SU-DHL-6 (cell line): ENCODE results near the gene GALNT14.

ENCODE experiments used
- H2AFZ ChIP-seq: fragments of 200-600 bp; sonication (generic); 2 replicates; pipeline ENCODE4 v1.6.1; 2014; ENCODE audit warnings: low read depth, mild to moderate bottlenecking, moderate library complexity, mixed read lengths, antibody characterized with exemption, low read length; ENCODE audit not compliant: severe bottlenecking
- H3F3A ChIP-seq: fragments of 200-600 bp; shearing (Covaris generic); 2 replicates; pipeline ENCODE4 v1.6.0; 2016; ENCODE audit warnings: antibody characterized with exemption, mild to moderate bottlenecking; ENCODE audit not compliant: insufficient read depth
- H3K27ac ChIP-seq: fragments of 200-600 bp; sonication (generic); 2 replicates; pipeline ENCODE4 v1.5.1; 2016; ENCODE audit warnings: low read depth, mild to moderate bottlenecking, low read length, moderate library complexity, mixed read lengths
- H3K27me3 ChIP-seq: fragments of 200-600 bp; sonication (generic), shearing (Covaris generic); 2 replicates; pipeline ENCODE4 v1.6.0; 2014; ENCODE audit warnings: mild to moderate bottlenecking, low read length
- H3K36me3 ChIP-seq: fragments of 200-600 bp; sonication (generic); 2 replicates; pipeline ENCODE4 v1.6.1; 2014; ENCODE audit warnings: mild to moderate bottlenecking, low read length, mixed read lengths
- H3K4me2 ChIP-seq: fragments of 300-600, 200-600 bp; shearing (Covaris generic), sonication (generic); 2 replicates; pipeline ENCODE4 v1.6.0; 2014; ENCODE audit warnings: low read length, low read depth, mild to moderate bottlenecking; ENCODE audit not compliant: poor library complexity, severe bottlenecking
- H3K4me3 ChIP-seq: fragments of 200-600 bp; sonication (generic); 2 replicates; pipeline ENCODE4 v1.5.1; 2014; ENCODE audit warnings: antibody characterized with exemption, low read length, mild to moderate bottlenecking, mixed read lengths; ENCODE audit not compliant: insufficient read depth, poor library complexity, severe bottlenecking
- H3K79me2 ChIP-seq: fragments of 200-600 bp; sonication (generic); 2 replicates; pipeline ENCODE4 v1.6.1; 2014; ENCODE audit warnings: mild to moderate bottlenecking, low read length, moderate library complexity; ENCODE audit not compliant: insufficient read depth
- H3K9ac ChIP-seq: fragments of 200-600 bp; sonication (generic); 2 replicates; pipeline ENCODE4 v1.7.0; 2014; ENCODE audit warnings: mild to moderate bottlenecking, low read length
- H3K9me2 ChIP-seq: fragments of 200-600 bp; sonication (generic); replicated peaks from 2 replicates; pipeline ENCODE4 v1.6.1; 2014; ENCODE audit warnings: low read length; ENCODE audit not compliant: insufficient read depth
- H3K9me3 ChIP-seq: fragments of 200-600 bp; sonication (generic); 2 replicates; pipeline ENCODE4 v1.6.1; 2014; ENCODE audit warnings: low read length, mixed read lengths; ENCODE audit not compliant: insufficient read depth
- H4K20me1 ChIP-seq: fragments of 200-600 bp; sonication (generic); 2 replicates; pipeline ENCODE4 v1.6.1; 2014; ENCODE audit warnings: low read depth, mild to moderate bottlenecking, antibody characterized with exemption, low read length, moderate library complexity, mixed read lengths
- EZH2phosphoT487 ChIP-seq: fragments of 200-600 bp; sonication (generic), shearing (Covaris generic); conservative IDR thresholded peaks from 2 replicates; pipeline ENCODE4 v1.6.1; 2018; ENCODE audit warnings: mild to moderate bottlenecking, antibody characterized with exemption, low read length, moderate library complexity, mixed read lengths
- TF ChIP-seq, protein P1 (sequence below): fragments of 200-600 bp; sonication (generic); IDR thresholded peaks from one replicate; pipeline ENCODE4 v1.5.1; 2017; ENCODE audit warnings: antibody characterized with exemption, mild to moderate bottlenecking, low read length, moderate library complexity; ENCODE audit not compliant: insufficient read depth, poor library complexity, severe bottlenecking

The GALNT14 gene

DNA sequence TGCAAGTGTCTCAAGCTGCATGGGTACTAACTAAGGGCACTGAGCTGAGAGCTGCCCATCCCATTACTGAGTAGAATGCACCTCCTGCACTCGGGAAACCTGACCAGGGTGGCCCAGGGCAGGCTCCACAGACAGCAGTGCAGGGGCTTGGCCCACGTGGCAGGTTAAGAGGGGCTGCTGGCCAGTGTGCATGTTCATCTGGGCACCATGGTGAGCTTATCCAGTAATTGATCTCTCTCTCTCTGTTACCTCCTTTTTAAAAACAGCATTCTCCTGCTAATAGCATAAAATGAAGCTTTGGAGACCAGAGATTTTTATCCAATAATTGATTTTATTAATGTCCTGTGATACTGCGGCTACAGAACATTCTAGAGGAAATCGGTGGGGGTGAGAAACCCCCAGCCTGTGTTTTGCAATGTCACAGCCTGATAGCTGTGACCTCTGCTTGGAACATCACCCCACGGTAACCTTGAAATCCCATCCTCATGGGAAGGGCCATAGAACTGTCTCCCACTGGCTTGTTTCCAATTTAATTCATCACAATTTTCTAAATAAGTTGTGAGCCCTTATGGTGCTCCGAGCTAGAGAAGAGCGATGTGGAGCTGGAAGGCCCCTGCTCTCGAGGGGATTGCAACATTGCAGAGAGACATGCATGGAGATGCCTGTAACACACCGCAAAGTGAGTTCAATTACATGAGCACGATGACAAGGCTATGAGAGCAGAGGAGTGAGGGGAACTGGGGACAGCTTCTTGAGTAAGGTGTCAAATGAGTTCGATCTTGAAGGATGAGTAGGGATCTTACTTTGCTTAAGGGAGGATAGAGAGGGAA is 143.8 kb downstream of the GALNT14 start:
- Histone ChIP-seq H3F3A (no peaks in the 10 kb centered on the region), H3K27me3 (no peaks in the 10 kb centered on the region), H3K79me2 (no peaks in the 10 kb centered on the region), H3K9me2 (no peaks in the 10 kb centered on the region), H2AFZ (no peak overlapping the region), H3K27ac (no peak overlapping the region), H3K36me3 (no peaks in the 10 kb centered on the region), H4K20me1 (no peaks in the 10 kb centered on the region), H3K4me2 (no peak overlapping the region), H3K9ac (no peak overlapping the region), H3K4me3 (no peak overlapping the region), H3K9me3 (no peaks in the 10 kb centered on the region)
- no peak for TF ChIP-seq EZH2phosphoT487
- TF ChIP-seq, protein P1, sequence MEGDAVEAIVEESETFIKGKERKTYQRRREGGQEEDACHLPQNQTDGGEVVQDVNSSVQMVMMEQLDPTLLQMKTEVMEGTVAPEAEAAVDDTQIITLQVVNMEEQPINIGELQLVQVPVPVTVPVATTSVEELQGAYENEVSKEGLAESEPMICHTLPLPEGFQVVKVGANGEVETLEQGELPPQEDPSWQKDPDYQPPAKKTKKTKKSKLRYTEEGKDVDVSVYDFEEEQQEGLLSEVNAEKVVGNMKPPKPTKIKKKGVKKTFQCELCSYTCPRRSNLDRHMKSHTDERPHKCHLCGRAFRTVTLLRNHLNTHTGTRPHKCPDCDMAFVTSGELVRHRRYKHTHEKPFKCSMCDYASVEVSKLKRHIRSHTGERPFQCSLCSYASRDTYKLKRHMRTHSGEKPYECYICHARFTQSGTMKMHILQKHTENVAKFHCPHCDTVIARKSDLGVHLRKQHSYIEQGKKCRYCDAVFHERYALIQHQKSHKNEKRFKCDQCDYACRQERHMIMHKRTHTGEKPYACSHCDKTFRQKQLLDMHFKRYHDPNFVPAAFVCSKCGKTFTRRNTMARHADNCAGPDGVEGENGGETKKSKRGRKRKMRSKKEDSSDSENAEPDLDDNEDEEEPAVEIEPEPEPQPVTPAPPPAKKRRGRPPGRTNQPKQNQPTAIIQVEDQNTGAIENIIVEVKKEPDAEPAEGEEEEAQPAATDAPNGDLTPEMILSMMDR: no peak

DNA sequence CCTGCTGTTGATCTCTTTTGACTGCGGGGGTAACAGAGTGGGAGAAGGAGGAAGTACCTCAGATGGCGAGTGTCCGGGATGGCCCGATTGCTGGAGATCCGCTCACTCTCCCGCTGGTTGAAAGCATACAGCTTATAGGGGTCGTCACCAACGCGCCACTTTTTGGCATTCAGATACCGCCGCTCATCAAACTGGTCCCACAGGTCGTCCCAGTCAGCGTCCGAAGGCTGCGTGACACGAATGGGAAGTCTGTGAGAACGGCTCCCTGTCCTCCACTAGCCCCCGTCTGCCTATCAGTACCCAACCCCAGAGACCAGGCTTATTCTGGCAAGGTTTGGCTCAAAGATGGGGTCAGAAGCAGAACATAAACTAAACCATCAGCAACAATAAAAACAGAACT is 145.5 kb downstream of the GALNT14 start:
- Histone ChIP-seq H3K36me3 (no peaks in the 10 kb centered on the region), H2AFZ (no peak overlapping the region), H3K4me3 (no peak overlapping the region), H3K27ac (no peak overlapping the region), H3K9ac (no peak overlapping the region), H3K27me3 (no peaks in the 10 kb centered on the region), H3K79me2 (no peaks in the 10 kb centered on the region), H3F3A (no peaks in the 10 kb centered on the region), H3K9me2 (no peaks in the 10 kb centered on the region), H3K4me2 (no peak overlapping the region), H3K9me3 (no peaks in the 10 kb centered on the region), H4K20me1 (no peaks in the 10 kb centered on the region)
- TF ChIP-seq, protein P1: no peak
- no peak for TF ChIP-seq EZH2phosphoT487

DNA sequence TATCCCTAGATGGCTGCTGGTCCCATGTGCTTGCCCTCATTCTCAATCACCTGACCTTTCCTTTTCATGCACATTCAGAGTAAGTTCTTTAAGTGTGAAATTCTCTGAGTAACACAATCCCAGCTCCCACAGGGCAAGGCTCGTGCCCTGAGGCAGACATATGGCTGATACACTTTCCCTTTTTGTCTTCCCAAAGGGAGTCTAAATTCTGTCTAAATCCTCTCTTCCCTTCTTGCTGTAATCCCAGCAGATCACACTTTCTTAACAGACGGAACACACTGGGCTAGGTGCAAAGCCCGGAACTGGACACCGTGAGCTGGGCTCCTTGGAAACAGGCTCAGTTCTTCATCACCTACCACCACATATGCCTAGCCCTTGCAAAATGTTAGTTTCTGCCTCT is 147.6 kb downstream of the GALNT14 start:
- no peaks in the 10 kb centered on the region for H3K9me3 ChIP-seq
- no peaks in the 10 kb centered on the region for H3K27me3 ChIP-seq
- H3K9ac ChIP-seq: no peak overlapping the region
- H3F3A ChIP-seq: no peaks in the 10 kb centered on the region
- no peak overlapping the region for H3K4me2 ChIP-seq
- no peaks in the 10 kb centered on the region for H3K36me3 ChIP-seq
- H3K9me2 ChIP-seq: no peaks in the 10 kb centered on the region
- H4K20me1 ChIP-seq: no peaks in the 10 kb centered on the region
- no peak overlapping the region for H3K27ac ChIP-seq
- H3K4me3 ChIP-seq: no peak overlapping the region
- no peaks in the 10 kb centered on the region for H3K79me2 ChIP-seq
- TF ChIP-seq EZH2phosphoT487: no peak
- TF ChIP-seq, protein P1: no peak
- H2AFZ ChIP-seq: no peak overlapping the region
